Spinal cord (tissue), 10 donors: ENCODE measurements around the gene ASIC2. TPM values are rescaled to one million over a fixed set of nuclear protein-coding genes. Genes with fewer than 3 reads are reported as not detected.

Source experiments
- DNase-seq, 6 donors: peaks; one replicate each; pipeline versions ENCODE4 v3.0.0 to v3.0.0-alpha.2; 2013 to 2015; ENCODE audit warnings: low spot score in 6 of 6, low read depth in 4 of 6
- H3K27ac ChIP-seq: one replicate; pipeline ENCODE4 v1.5.1; 2013; ENCODE audit warnings: low read depth, low read length, control low read depth
- H3K27me3 ChIP-seq: one replicate; pipeline ENCODE4 v1.6.1; 2013; ENCODE audit warnings: low read length; ENCODE audit not compliant: control insufficient read depth, insufficient read depth
- H3K36me3 ChIP-seq: one replicate; pipeline ENCODE4 v1.6.1; 2013; ENCODE audit warnings: low read length; ENCODE audit not compliant: control insufficient read depth, insufficient read depth
- H3K4me1 ChIP-seq: one replicate; pipeline ENCODE4 v1.6.1; 2013; ENCODE audit warnings: low read length; ENCODE audit not compliant: control insufficient read depth, insufficient read depth
- H3K4me3 ChIP-seq: one replicate; pipeline ENCODE4 v1.5.1; 2013; ENCODE audit warnings: low read depth, low read length, control low read depth
- H3K9me3 ChIP-seq: one replicate; pipeline ENCODE4 v1.6.1; 2013; ENCODE audit warnings: low read length; ENCODE audit not compliant: control insufficient read depth, insufficient read depth
- WGBS: methylation state at CpG from one replicate; pipeline ENCODE4 v1.1.5; 2013; ENCODE audit warnings: missing lambda C conversion rate; ENCODE audit not compliant: insufficient coverage; 5-methylcytosine and 5-hydroxymethylcytosine counted together
- polyA plus RNA-seq, 2 donors: library from polyadenylated mRNA; unstranded; fragments of 120-200 nt; gene quantifications; one replicate each; pipeline ENCODE4 v1.2.1, GENCODE V29; 2013; ENCODE audit not compliant: insufficient read length in 2 of 2
- total RNA-seq, 2 donors: library from RNA; depleted of rRNA in 1 of 2; stranded (reverse); fragments of 120-200 nt in 1 of 2; fragments of >200 nt in 1 of 2; gene quantifications; one replicate each; pipeline versions ENCODE4 v1.2.3 to v1.2.4, GENCODE V29; 2013 to 2014
- donor health status: healthy.

ASIC2 gene
- total and polyA plus RNA-seq, 4 donors = 6.7 to 44.2 (median 31.7) TPM

- Histone ChIP-seq H3K4me3 (peak overlapping the region; percentile 40), H3K27me3 (peaks cover 22% of the 10 kb centered on the region), H3K36me3 (no peaks in the 10 kb centered on the region), H3K9me3 (no peaks in the 10 kb centered on the region), H3K27ac (no peak overlapping the region), H3K4me1 (peaks cover 26% of the 10 kb centered on the region)
- DNase-seq = peak in 2 of 6 donors; percentile 59 to 69
- WGBS = under 1% methylated on average over 104 of the region's 104 CpGs
Measured at GRCh38 chr17:33291248-33292200, 1.6 kb downstream of the ASIC2 start.

GRCh38 chr17:33290253-33290652 is 2.8 kb downstream of the ASIC2 start:
- H3K4me3 ChIP-seq = peak overlapping the region; percentile 40
- WGBS = 50% methylated on average over 7 of the region's 8 CpGs
- peak in 2 of 6 donors; percentile 30 to 57 for DNase-seq

GRCh38 chr17:33288954-33289353 is 4.1 kb downstream of the ASIC2 start:
- Histone ChIP-seq H3K9me3 (no peaks in the 10 kb centered on the region), H3K4me1 (peaks cover 26% of the 10 kb centered on the region), H3K27ac (no peak overlapping the region), H3K36me3 (no peaks in the 10 kb centered on the region), H3K4me3 (no peak overlapping the region), H3K27me3 (peaks cover 22% of the 10 kb centered on the region)
- WGBS = no CpG with 5 or more reads among the region's 1 CpG
- no peak for DNase-seq

More at GRCh38 chr17:33290253-33290652, 2.8 kb downstream of the ASIC2 start:
- peaks cover 26% of the 10 kb centered on the region for H3K4me1 ChIP-seq
- H3K27ac ChIP-seq = no peak overlapping the region
- H3K27me3 ChIP-seq = peaks cover 22% of the 10 kb centered on the region
- no peaks in the 10 kb centered on the region for H3K9me3 ChIP-seq
- H3K36me3 ChIP-seq = no peaks in the 10 kb centered on the region

GRCh38 chr17:33287096-33287725 is 5.9 kb downstream of the ASIC2 start:
- peaks cover 18% of the 10 kb centered on the region for H3K4me1 ChIP-seq
- DNase-seq = peak in 2 of 6 donors; percentile 62 to 70
- H3K9me3 ChIP-seq = no peaks in the 10 kb centered on the region
- no peaks in the 10 kb centered on the region for H3K36me3 ChIP-seq
- H3K4me3 ChIP-seq = no peak overlapping the region
- H3K27ac ChIP-seq = no peak overlapping the region
- peaks cover 13% of the 10 kb centered on the region for H3K27me3 ChIP-seq
- WGBS = 33% methylated on average over 2 of the region's 3 CpGs

GRCh38 chr17:33285413-33285812 is 7.7 kb downstream of the ASIC2 start:
- no peak overlapping the region for H3K27ac ChIP-seq
- H3K4me3 ChIP-seq = no peak overlapping the region
- DNase-seq = no peak
- H3K4me1 ChIP-seq = peaks cover 9% of the 10 kb centered on the region
- H3K27me3 ChIP-seq = peaks cover 2% of the 10 kb centered on the region
- H3K36me3 ChIP-seq = no peaks in the 10 kb centered on the region
- H3K9me3 ChIP-seq = no peaks in the 10 kb centered on the region
- WGBS = 74% methylated on average over 3 of the region's 3 CpGs

GRCh38 chr17:33284022-33284421 is 9.1 kb downstream of the ASIC2 start:
- no peak overlapping the region for H3K27ac ChIP-seq
- no peaks in the 10 kb centered on the region for H3K27me3 ChIP-seq

GRCh38 chr17:33280162-33280943 is 12.7 kb downstream of the ASIC2 start:
- Histone ChIP-seq H3K27me3 (no peaks in the 10 kb centered on the region), H3K4me1 (peaks cover 3% of the 10 kb centered on the region), H3K9me3 (no peaks in the 10 kb centered on the region), H3K4me3 (no peak overlapping the region), H3K36me3 (no peaks in the 10 kb centered on the region), H3K27ac (no peak overlapping the region)
- WGBS = no CpG with 5 or more reads among the region's 8 CpGs
- DNase-seq = peak in 2 of 6 donors; percentile 19 to 80

More at GRCh38 chr17:33284022-33284421, 9.1 kb downstream of the ASIC2 start:
- Histone ChIP-seq H3K4me1 (peaks cover 8% of the 10 kb centered on the region), H3K9me3 (no peaks in the 10 kb centered on the region), H3K36me3 (no peaks in the 10 kb centered on the region), H3K4me3 (no peak overlapping the region)
- 0% methylated on average over 1 of the region's 4 CpGs for WGBS
- DNase-seq = no peak

- DNase-seq = peak in 2 of 6 donors; percentile 24 to 39
- H3K4me3 ChIP-seq = no peak overlapping the region
- H3K36me3 ChIP-seq = no peaks in the 10 kb centered on the region
- no peaks in the 10 kb centered on the region for H3K27me3 ChIP-seq
- 47% methylated on average over 7 of the region's 10 CpGs for WGBS
- H3K27ac ChIP-seq = no peak overlapping the region
- H3K4me1 ChIP-seq = peaks cover 3% of the 10 kb centered on the region
- no peaks in the 10 kb centered on the region for H3K9me3 ChIP-seq
Measured at GRCh38 chr17:33277436-33278100, 15.5 kb downstream of the ASIC2 start.
